Vagina (tissue), 2 donors: ENCODE results near the gene GRAMD2B. TPM values are rescaled to one million over a fixed set of nuclear protein-coding genes. Genes with fewer than 3 reads are reported as not detected.
A peak's percentile ranks its signal among the peaks of the same experiment; 100 is the strongest.

ENCODE experiments used
- DNase-seq, 2 donors: peaks; one replicate each; pipeline ENCODE4 v3.0.0-alpha.2; 2017; ENCODE audit errors: extremely low spot score in 2 of 2
- H3K27ac ChIP-seq: fragments of 200-600 bp; sonication (generic); one replicate; pipeline ENCODE4 v1.5.1; 2019
- H3K27me3 ChIP-seq: fragments of 200-600 bp; sonication (generic); one replicate; pipeline ENCODE4 v1.5.1; 2019
- H3K36me3 ChIP-seq, 2 donors: fragments of 200-600 bp; sonication (generic); one replicate each; pipeline ENCODE4 v1.5.1; 2017 to 2019
- H3K4me1 ChIP-seq: fragments of 200-600 bp; sonication (generic); one replicate; pipeline ENCODE4 v1.5.1; 2019
- H3K4me3 ChIP-seq, 2 donors: fragments of 200-600 bp; sonication (generic); 1 replicate in 1 of 2; 2 replicates in 1 of 2; pipeline ENCODE4 v1.5.1; 2016 to 2019
- H3K9me3 ChIP-seq: fragments of 200-600 bp; sonication (generic); one replicate; pipeline ENCODE4 v1.5.1; 2019
- CTCF ChIP-seq, 3 experiments: fragments of 450-650 bp in 2 of 3; fragments of 200-600 bp in 1 of 3; sonication (generic) in 1 of 3; IDR thresholded peaks; one replicate each; pipeline ENCODE4 v1.5.1; 2017 to 2019; ENCODE audit warnings: antibody characterized with exemption in 3 of 3, mild to moderate bottlenecking in 2 of 3, moderate library complexity in 2 of 3
- POLR2A ChIP-seq, 2 donors: fragments of 450-650 bp; IDR thresholded peaks; one replicate each; pipeline ENCODE4 v1.6.1; 2017; ENCODE audit warnings: antibody characterized with exemption in 2 of 2, mild to moderate bottlenecking in 2 of 2, moderate library complexity in 2 of 2
- POLR2AphosphoS5 ChIP-seq, 2 donors: sonication (generic); formaldehyde crosslinking; IDR thresholded peaks; one replicate each; pipeline ENCODE4 v1.9.0; 2017; ENCODE audit warnings: antibody characterized with exemption in 2 of 2, mild to moderate bottlenecking in 2 of 2, low read depth in 1 of 2; ENCODE audit not compliant: insufficient read depth in 1 of 2
- intact Hi-C: fragments of 100-400 bp; cut with DNase I; formaldehyde crosslinking; loops from one replicate; pipeline ENCODE4 v1.15.1; 2023
- total RNA-seq: library from RNA; depleted of rRNA; stranded (reverse); fragments of >200 nt; gene quantifications from one replicate; pipeline ENCODE4 v1.2.3, GENCODE V29; 2016

Gene GRAMD2B
- total RNA-seq, 1 donor from 2014 or later = 76.9 TPM

- Histone ChIP-seq H3K27ac (peak overlapping the region; percentile 60), H3K4me1 (peaks cover 35% of the 10 kb centered on the region), H3K9me3 (no peaks in the 10 kb centered on the region), H3K36me3 (peaks cover 0 to 14% of the 10 kb centered on the region in 2 donors), H3K4me3 (no peak overlapping the region), H3K27me3 (no peaks in the 10 kb centered on the region)
- DNase-seq = no peak
- intact Hi-C loops = loop anchor here (10.0 kb wide), 1 partner anchor 48 kb away; the partner anchor contains the start of gene GRAMD2B
- TF ChIP-seq POLR2AphosphoS5 (IDR thresholded peaks at IDR 0.05; ENCODE audit: insufficient read depth in 1 of 2, low read depth in 1 of 2) (no peak), CTCF (IDR thresholded peaks at IDR 0.05) (no peak)
Observed at GRCh38 chr5:126472538-126472889, 49.3 kb downstream of the GRAMD2B start.

DNA sequence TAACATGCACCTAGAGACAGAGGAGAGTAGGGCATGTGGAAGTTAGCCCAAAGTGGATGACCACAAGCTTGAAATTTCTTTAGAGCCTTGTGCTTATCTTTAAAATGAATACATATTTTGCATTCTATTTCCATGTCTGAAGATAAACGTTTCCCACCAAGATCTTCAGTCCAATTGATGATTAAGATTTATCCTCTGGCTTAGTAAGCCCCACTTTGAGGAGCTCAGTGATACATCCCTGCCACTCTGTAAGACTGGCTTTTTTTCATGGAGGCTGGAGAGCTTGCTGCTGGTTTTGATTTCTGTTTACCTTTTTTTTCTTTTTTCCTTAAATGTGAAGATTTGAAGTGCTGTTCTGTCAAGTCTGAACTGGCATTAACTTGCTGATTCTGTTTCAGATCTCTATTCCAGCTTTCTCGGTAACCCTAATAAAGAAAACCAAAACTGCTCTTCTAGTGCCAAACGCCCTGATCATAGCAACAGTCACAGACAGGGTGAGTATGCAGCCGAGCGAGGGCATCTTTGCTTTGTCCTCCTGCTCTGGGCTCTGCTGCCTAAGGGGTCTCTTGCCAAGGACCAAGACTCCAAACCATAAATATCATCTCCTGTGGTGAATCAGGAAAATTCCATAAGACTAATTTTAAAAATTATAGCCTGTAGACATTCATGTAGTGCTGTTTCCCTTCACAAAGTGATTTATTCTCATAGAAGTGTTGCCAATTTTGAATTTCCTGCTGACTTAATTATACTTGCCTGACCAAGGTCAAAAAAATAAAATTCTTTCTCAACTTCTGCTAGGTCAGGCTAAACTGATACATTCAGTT, 54.3 kb downstream of the GRAMD2B start:
- H3K4me1 ChIP-seq = peaks cover 22% of the 10 kb centered on the region
- H3K27ac ChIP-seq = peak overlapping the region; percentile 81
- no peaks in the 10 kb centered on the region for H3K9me3 ChIP-seq
- H3K36me3 ChIP-seq = peaks cover 0 to 13% of the 10 kb centered on the region in 2 donors
- no peaks in the 10 kb centered on the region for H3K27me3 ChIP-seq
- intact Hi-C loops = loop anchor here (10.0 kb wide), 1 partner anchor 53 kb away; the partner anchor contains the start of gene GRAMD2B
- DNase-seq = no peak
- peak overlapping the region in 1 of 2 donors; percentile 15 for H3K4me3 ChIP-seq
- TF ChIP-seq POLR2AphosphoS5 (IDR thresholded peaks at IDR 0.05; ENCODE audit: insufficient read depth in 1 of 2, low read depth in 1 of 2) (peak; percentile 3 to 36), POLR2A (IDR thresholded peaks at IDR 0.05) (no peak), CTCF (IDR thresholded peaks at IDR 0.05) (no peak)

DNA sequence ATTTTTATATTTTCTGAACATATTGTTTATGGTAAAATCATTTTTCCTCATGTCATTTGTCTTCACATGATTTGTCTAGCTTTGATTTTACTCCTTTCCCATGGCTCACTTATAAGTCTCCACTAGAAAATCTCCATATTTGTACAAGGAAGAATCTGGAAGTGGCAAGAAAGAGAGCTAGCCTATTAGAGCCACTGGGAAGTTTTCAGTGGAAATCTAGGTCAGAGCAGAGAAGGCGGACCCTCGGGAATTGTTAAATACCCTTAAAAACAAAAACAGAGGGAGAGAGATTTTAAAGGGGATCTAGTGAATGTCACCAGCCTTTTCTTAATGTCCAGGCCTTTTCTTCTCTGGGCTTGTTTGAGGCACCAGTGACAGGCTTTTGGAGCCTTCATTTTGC, 56.6 kb downstream of the GRAMD2B start:
- DNase-seq = no peak
- intact Hi-C loops = loop anchor here (5.0 to 10.0 kb wide), 2 partner anchors 42 to 55 kb away; partner anchors contain the start of gene GRAMD2B
- H3K36me3 ChIP-seq = peaks cover 0 to 18% of the 10 kb centered on the region in 2 donors

GRCh38 chr5:126480824-126481223, 57.6 kb downstream of the GRAMD2B start:
- H3K4me3 ChIP-seq = no peak overlapping the region
- intact Hi-C loops = loop anchor here (5.0 kb wide), 1 partner anchor 41 kb away; no protein-coding TSS in a partner anchor
- H3K27me3 ChIP-seq = no peaks in the 10 kb centered on the region
- no peak for DNase-seq
- TF ChIP-seq CTCF (IDR thresholded peaks at IDR 0.05) (no peak), POLR2A (IDR thresholded peaks at IDR 0.05) (no peak), POLR2AphosphoS5 (IDR thresholded peaks at IDR 0.05; ENCODE audit: insufficient read depth in 1 of 2, low read depth in 1 of 2) (no peak)
- no peaks in the 10 kb centered on the region for H3K9me3 ChIP-seq
- H3K36me3 ChIP-seq = peaks cover 0 to 28% of the 10 kb centered on the region in 2 donors
- peaks cover 34% of the 10 kb centered on the region for H3K4me1 ChIP-seq
- peak overlapping the region; percentile 81 for H3K27ac ChIP-seq

More for the DNA sequence above, 56.6 kb downstream of the GRAMD2B start:
- Histone ChIP-seq H3K4me1 (peaks cover 34% of the 10 kb centered on the region), H3K27me3 (no peaks in the 10 kb centered on the region), H3K4me3 (no peak overlapping the region), H3K27ac (peak overlapping the region; percentile 81), H3K9me3 (no peaks in the 10 kb centered on the region)
- TF ChIP-seq POLR2AphosphoS5 (IDR thresholded peaks at IDR 0.05; ENCODE audit: insufficient read depth in 1 of 2, low read depth in 1 of 2) (peak in 1 of 2 donors; percentile 51), POLR2A (IDR thresholded peaks at IDR 0.05) (no peak)

- Histone ChIP-seq H3K4me3 (no peak overlapping the region), H3K36me3 (peaks cover 0 to 32% of the 10 kb centered on the region in 2 donors), H3K4me1 (peaks cover 34% of the 10 kb centered on the region), H3K27me3 (no peaks in the 10 kb centered on the region), H3K9me3 (no peaks in the 10 kb centered on the region), H3K27ac (peak overlapping the region; percentile 73)
- intact Hi-C loops = loop anchor here (5.0 kb wide), 1 partner anchor 41 kb away; no protein-coding TSS in a partner anchor
- TF ChIP-seq POLR2A (IDR thresholded peaks at IDR 0.05) (no peak), POLR2AphosphoS5 (IDR thresholded peaks at IDR 0.05; ENCODE audit: insufficient read depth in 1 of 2, low read depth in 1 of 2) (no peak), CTCF (IDR thresholded peaks at IDR 0.05) (no peak)
- no peak for DNase-seq
Observed at GRCh38 chr5:126481243-126481642, 58.0 kb downstream of the GRAMD2B start.
